Left lung (tissue), 10 donors: ENCODE results near the gene TCERG1. TPM values are rescaled to one million over a fixed set of nuclear protein-coding genes. Genes with fewer than 3 reads are reported as not detected.

Experiments used
- ATAC-seq: fragments of 200-7000 bp; cut with Tn5 transposase; one replicate; pipeline ENCODE4 v1.9.1; 2020; ENCODE audit warnings: moderate library complexity
- DNase-seq, 4 donors: peaks; one replicate each; pipeline ENCODE4 v3.0.0-alpha.2; 2013 to 2020
- H3K27ac ChIP-seq, 2 donors: fragments of 200-600 bp; sonication (generic) in 1 of 2; one replicate each; pipeline versions ENCODE4 v1.5.0 to v1.8.0; 2020 to 2021
- H3K27me3 ChIP-seq, 2 donors: fragments of 200-600 bp; sonication (generic) in 1 of 2; one replicate each; pipeline versions ENCODE4 v1.5.0 to v1.8.0; 2020 to 2021
- H3K36me3 ChIP-seq, 2 donors: fragments of 200-600 bp; sonication (generic) in 1 of 2; one replicate each; pipeline versions ENCODE4 v1.5.0 to v1.8.0; 2020 to 2021
- H3K4me1 ChIP-seq, 2 donors: fragments of 200-600 bp; one replicate each; pipeline ENCODE4 v1.8.0; 2021
- H3K4me3 ChIP-seq, 2 donors: fragments of 200-600 bp; sonication (generic) in 1 of 2; one replicate each; pipeline versions ENCODE4 v1.5.0 to v1.8.0; 2020 to 2021; ENCODE audit warnings: mild to moderate bottlenecking in 1 of 2
- H3K9me3 ChIP-seq, 2 donors: fragments of 200-600 bp; sonication (generic) in 1 of 2; one replicate each; pipeline versions ENCODE4 v1.5.0 to v1.8.0; 2020 to 2021
- intact Hi-C, 2 donors: fragments of 100-400 bp; cut with DNase I; formaldehyde crosslinking; loops; one replicate each; pipeline versions ENCODE4 v1.11.2 to v1.14.2; 2022
- polyA plus RNA-seq, 6 donors: library from polyadenylated mRNA; unstranded; fragments of 120-200 nt; gene quantifications; one replicate each; pipeline ENCODE4 v1.2.1, GENCODE V29; 2013; ENCODE audit not compliant: insufficient read length in 6 of 6
- total RNA-seq, 2 donors: library from RNA; stranded (reverse); fragmentation: NEBNext Ultra II Directional; extraction: Animal tissue kit (Norgen Biotek cat#: 25700); gene quantifications; one replicate each; pipeline ENCODE4 v1.2.1, GENCODE V29; 2021
- TF ChIP-seq, protein P1 (sequence below), 2 donors: fragments of 200-600 bp; sonication (generic) in 1 of 2; IDR thresholded peaks; one replicate each; pipeline versions ENCODE4 v1.5.0 to v1.8.0; 2021; ENCODE audit warnings: antibody characterized with exemption in 2 of 2
- donor health status: DM: no; HTN: yes; CAD: no.
- donor health status: DM: no; HTN: no; CAD: no.

TCERG1 gene
- total and polyA plus RNA-seq, 8 donors = 34.0 to 163 (median 145) TPM

DNA sequence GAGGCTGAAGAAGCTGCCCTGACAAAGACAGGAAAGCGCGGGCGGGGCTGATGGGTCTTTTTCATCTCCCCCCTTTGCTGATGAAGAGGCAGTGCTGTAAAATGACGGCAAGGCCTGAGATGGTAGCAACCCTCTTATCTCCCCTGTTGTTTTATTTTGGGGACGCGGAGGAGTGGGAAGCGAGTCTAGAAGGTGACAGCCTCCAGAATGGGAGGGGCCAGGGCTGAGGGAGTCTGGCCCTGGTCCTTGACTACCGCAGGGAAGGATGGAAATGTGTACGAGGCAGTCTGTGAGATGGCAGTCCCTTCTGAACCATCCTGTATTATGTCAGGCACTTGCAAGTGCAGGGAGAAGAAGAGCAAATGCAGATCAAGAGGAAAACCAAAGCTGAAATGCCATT is 46.1 kb upstream of the TCERG1 start:
- H3K36me3 ChIP-seq = no peaks in the 10 kb centered on the region
- TF ChIP-seq, protein P1, sequence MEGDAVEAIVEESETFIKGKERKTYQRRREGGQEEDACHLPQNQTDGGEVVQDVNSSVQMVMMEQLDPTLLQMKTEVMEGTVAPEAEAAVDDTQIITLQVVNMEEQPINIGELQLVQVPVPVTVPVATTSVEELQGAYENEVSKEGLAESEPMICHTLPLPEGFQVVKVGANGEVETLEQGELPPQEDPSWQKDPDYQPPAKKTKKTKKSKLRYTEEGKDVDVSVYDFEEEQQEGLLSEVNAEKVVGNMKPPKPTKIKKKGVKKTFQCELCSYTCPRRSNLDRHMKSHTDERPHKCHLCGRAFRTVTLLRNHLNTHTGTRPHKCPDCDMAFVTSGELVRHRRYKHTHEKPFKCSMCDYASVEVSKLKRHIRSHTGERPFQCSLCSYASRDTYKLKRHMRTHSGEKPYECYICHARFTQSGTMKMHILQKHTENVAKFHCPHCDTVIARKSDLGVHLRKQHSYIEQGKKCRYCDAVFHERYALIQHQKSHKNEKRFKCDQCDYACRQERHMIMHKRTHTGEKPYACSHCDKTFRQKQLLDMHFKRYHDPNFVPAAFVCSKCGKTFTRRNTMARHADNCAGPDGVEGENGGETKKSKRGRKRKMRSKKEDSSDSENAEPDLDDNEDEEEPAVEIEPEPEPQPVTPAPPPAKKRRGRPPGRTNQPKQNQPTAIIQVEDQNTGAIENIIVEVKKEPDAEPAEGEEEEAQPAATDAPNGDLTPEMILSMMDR (IDR thresholded peaks at IDR 0.05) = no peak
- DNase-seq (no peak), ATAC-seq (no peak)
- intact Hi-C loops = no loop called here
- H3K9me3 ChIP-seq = no peaks in the 10 kb centered on the region
- peaks cover 0 to 28% of the 10 kb centered on the region in 2 donors for H3K27me3 ChIP-seq
- H3K27ac ChIP-seq = no peak overlapping the region
- H3K4me3 ChIP-seq = no peak overlapping the region
- no peaks in the 10 kb centered on the region for H3K4me1 ChIP-seq

DNA sequence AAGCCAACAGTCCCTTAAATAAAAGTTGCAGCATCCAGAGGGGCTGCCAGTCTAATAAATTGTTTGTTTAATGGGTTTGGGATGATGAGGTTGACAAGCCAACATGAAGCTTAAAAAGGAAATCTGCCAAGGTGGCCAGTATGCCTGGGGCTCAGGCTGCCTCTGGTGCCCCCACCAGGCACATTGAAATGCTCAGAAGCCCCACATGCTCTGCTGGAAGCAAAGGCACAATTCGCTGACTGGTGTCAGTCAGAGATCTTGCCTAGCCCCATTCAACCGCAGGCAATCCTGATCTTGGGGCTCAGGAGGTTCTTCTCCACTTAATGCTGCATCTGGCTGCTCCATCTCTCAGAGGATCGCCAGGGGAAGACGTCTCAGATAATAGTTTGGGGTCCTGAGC is 44.2 kb upstream of the TCERG1 start:
- TF ChIP-seq, protein P1 (IDR thresholded peaks at IDR 0.05) = no peak
- H3K4me1 ChIP-seq = no peaks in the 10 kb centered on the region
- DNase-seq (no peak), ATAC-seq (no peak)
- intact Hi-C loops = no loop called here
- H3K4me3 ChIP-seq = no peak overlapping the region
- H3K27ac ChIP-seq = no peak overlapping the region
- no peaks in the 10 kb centered on the region for H3K9me3 ChIP-seq
- no peaks in the 10 kb centered on the region for H3K36me3 ChIP-seq
- H3K27me3 ChIP-seq = peaks cover 0 to 28% of the 10 kb centered on the region in 2 donors

DNA sequence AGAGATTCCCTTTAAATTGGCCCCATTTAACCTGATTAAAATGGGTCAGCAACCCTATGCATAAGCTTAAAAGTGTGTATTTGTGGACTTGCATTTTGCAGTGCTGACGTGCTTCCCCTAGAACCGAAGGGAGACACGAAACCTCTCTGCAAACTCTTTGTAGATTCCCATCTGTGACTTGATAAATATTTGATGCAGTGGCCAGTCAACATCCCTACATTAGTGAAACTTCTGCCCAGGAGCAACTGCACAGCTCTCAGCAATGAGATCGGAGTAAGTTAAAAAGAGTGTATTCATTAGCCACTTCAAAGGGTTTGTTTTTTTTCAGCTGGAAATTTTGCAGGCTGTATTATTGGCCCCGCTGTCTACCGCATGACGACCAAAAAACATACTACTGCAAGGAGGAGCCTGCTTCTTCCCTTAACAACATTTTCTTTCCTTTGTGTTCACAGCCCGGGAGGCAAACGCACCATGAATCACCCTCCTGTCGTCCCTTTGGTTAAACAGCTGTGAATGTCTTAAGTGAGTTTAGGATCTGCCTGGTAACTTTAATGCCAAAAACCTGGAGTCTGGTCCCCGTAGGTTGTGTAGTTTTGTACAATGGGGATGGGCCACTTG is 38.0 kb upstream of the TCERG1 start:
- Histone ChIP-seq H3K4me1 (no peaks in the 10 kb centered on the region), H3K36me3 (no peaks in the 10 kb centered on the region), H3K4me3 (no peak overlapping the region), H3K9me3 (no peaks in the 10 kb centered on the region), H3K27ac (no peak overlapping the region), H3K27me3 (no peaks in the 10 kb centered on the region)
- TF ChIP-seq, protein P1 (IDR thresholded peaks at IDR 0.05) = no peak
- ATAC-seq (no peak), DNase-seq (no peak)
- intact Hi-C loops = no loop called here

DNA sequence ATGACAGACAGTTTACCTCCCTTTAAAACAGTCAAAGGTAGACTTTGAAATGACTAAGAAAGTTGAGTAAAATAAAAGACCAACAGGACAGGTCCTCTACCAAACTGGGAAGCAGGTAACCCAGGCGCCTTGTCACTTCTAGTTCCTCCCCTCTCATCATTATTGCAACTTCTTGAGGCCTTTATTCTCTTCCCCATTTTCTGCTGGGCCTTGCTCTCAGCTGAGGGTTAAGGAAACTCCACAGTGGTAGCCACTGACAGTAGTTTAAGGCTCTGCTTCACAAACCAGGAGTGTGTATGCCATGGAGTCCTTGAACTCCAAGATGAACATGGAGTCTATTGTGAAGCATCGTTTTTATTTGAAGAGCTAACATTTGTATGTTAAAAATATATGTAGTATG is 36.9 kb upstream of the TCERG1 start:
- Histone ChIP-seq H3K27me3 (no peaks in the 10 kb centered on the region), H3K27ac (no peak overlapping the region), H3K4me1 (no peaks in the 10 kb centered on the region), H3K9me3 (no peaks in the 10 kb centered on the region), H3K4me3 (no peak overlapping the region), H3K36me3 (no peaks in the 10 kb centered on the region)
- intact Hi-C loops = no loop called here
- DNase-seq = no peak
- ATAC-seq = no peak
- TF ChIP-seq, protein P1 (IDR thresholded peaks at IDR 0.05) = no peak

DNA sequence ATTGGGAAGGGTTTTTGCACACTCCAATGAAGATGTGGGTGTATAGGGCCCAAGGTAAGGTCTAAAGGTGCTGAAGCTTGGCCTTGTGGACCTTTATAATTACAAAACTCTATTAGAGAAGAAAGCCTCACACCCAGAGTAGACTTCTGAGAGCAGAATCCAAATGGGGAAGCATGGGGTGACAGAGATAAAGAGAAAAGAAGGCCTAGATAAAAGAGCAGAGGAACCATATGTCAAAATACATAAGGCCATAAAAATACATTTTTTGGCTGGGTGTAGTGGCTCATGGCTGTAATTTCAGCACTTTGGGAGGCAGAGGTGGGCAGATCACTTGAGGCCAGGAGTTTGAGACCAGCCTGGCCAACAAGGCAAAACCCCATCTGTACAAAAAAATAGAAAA is 27.4 kb upstream of the TCERG1 start:
- no peak for ATAC-seq
- Histone ChIP-seq H3K4me1 (no peaks in the 10 kb centered on the region), H3K27ac (no peak overlapping the region), H3K36me3 (no peaks in the 10 kb centered on the region), H3K9me3 (no peaks in the 10 kb centered on the region), H3K4me3 (no peak overlapping the region), H3K27me3 (peaks cover 0 to 4% of the 10 kb centered on the region in 2 donors)
- intact Hi-C loops = no loop called here
- TF ChIP-seq, protein P1 (IDR thresholded peaks at IDR 0.05) = no peak
- no peak for DNase-seq
